HCT116 (cell line): ENCODE data around the gene PIM3. TPM values are rescaled to one million over a fixed set of nuclear protein-coding genes. Genes with fewer than 3 reads are reported as not detected.

Source experiments
- ATAC-seq: fragments of 200-7000 bp; cut with Tn5 transposase; 2 replicates; pipeline ENCODE4 v1.9.1; 2020; ENCODE audit warnings: mild to moderate bottlenecking, moderate library complexity
- BruUV-seq: library from RNA; stranded (reverse); fragments of 400-500 nt; replicated peaks from 2 replicates; lab custom pipeline; 2021; lab: Mats Ljungman, UMichigan
- CTCF ChIA-PET: fragments of 300-600 bp; sonication (Branson Sonifier 250); formaldehyde crosslinking; loops from one replicate; lab custom pipeline; 2021; ENCODE audit warnings: antibody characterized with exemption; lab: Charles Lee
- POLR2A ChIA-PET: fragments of 300-600, 350-600 bp; sonication (Branson Sonifier 250); formaldehyde crosslinking; loops from one replicate; lab custom pipeline; 2021; ENCODE audit warnings: antibody characterized with exemption; lab: Charles Lee
- RAD21 ChIA-PET, 2 experiments: fragments of 300-600 bp; sonication (Branson Sonifier 250); formaldehyde crosslinking; loops; one replicate each; lab custom pipeline; 2023; ENCODE audit warnings: low total read pairs in 2 of 2; ENCODE audit not compliant: uncharacterized antibody in 2 of 2, unreplicated experiment in 2 of 2, low non-redundant PET in 1 of 2; lab: Charles Lee
- DNase-seq: peaks from one replicate; pipeline ENCODE4 v3.0.0-alpha.2; 2010; ENCODE audit warnings: low read depth, low spot score
- H2AFZ ChIP-seq: fragments of 200-600 bp; shearing (Covaris generic), sonication (generic); 2 replicates; pipeline ENCODE4 v1.6.1; 2017; ENCODE audit warnings: low read depth, mixed run types, mixed read lengths, antibody characterized with exemption, low read length; ENCODE audit not compliant: poor library complexity, severe bottlenecking
- H3K27ac ChIP-seq: 2 replicates; pipeline ENCODE4 v1.5.1; 2012; ENCODE audit warnings: low read depth, low read length
- H3K27me3 ChIP-seq: fragments of 200-600 bp; sonication (generic); 2 replicates; pipeline ENCODE4 v1.6.1; 2016; ENCODE audit warnings: mixed run types, low read length, mixed read lengths; ENCODE audit not compliant: insufficient read depth
- H3K36me3 ChIP-seq, 2 experiments: fragments of 200-500 bp in 1 of 2; fragments of 200-600 bp in 1 of 2; sonication (Bioruptor generic) in 1 of 2; sonication (generic) in 1 of 2; 2 replicates each; pipeline versions ENCODE4 v1.5.1 to v1.6.1; 2014 to 2016; ENCODE audit warnings: low read length in 2 of 2, inconsistent platforms in 1 of 2, mixed read lengths in 1 of 2, mixed run types in 1 of 2; ENCODE audit not compliant: insufficient read depth in 2 of 2, control insufficient read depth in 1 of 2
- H3K4me1 ChIP-seq, 2 experiments: fragments of 200-600 bp in 1 of 2; sonication (generic) in 1 of 2; 2 replicates each; pipeline versions ENCODE4 v1.5.1 to v1.6.1; 2012 to 2017; ENCODE audit warnings: low read length in 2 of 2, inconsistent platforms in 1 of 2, mild to moderate bottlenecking in 1 of 2, mixed read lengths in 1 of 2, mixed run types in 1 of 2, moderate library complexity in 1 of 2; ENCODE audit not compliant: insufficient read depth in 2 of 2, control insufficient read depth in 1 of 2
- H3K4me2 ChIP-seq: fragments of 200-600 bp; sonication (generic); 2 replicates; pipeline ENCODE4 v1.6.1; 2017; ENCODE audit warnings: mixed run types, low read length, mixed read lengths
- H3K4me3 ChIP-seq, 2 experiments: fragments of 200-600 bp in 1 of 2; sonication (generic) in 1 of 2; replicated peaks in 1 of 2; 2 replicates each; pipeline ENCODE4 v1.5.1; 2011 to 2016; ENCODE audit warnings: low read length in 2 of 2, control low read depth in 1 of 2, low read depth in 1 of 2, mild to moderate bottlenecking in 1 of 2, mixed read lengths in 1 of 2, mixed run types in 1 of 2
- H3K79me2 ChIP-seq: fragments of 200-600 bp; sonication (generic); 2 replicates; pipeline ENCODE4 v1.6.1; 2017; ENCODE audit warnings: mild to moderate bottlenecking, mixed run types, low read length, moderate library complexity, mixed read lengths; ENCODE audit not compliant: insufficient read depth
- H3K9ac ChIP-seq: fragments of 200-600 bp; sonication (generic); 2 replicates; pipeline ENCODE4 v1.6.1; 2016; ENCODE audit warnings: low read length, mixed read lengths
- H3K9me2 ChIP-seq: fragments of 200-600 bp; sonication (generic), shearing (Covaris generic); 2 replicates; pipeline ENCODE4 v1.6.1; 2017; ENCODE audit warnings: mixed run types, mild to moderate bottlenecking, moderate library complexity; ENCODE audit not compliant: insufficient read depth
- H3K9me3 ChIP-seq, 2 experiments: fragments of 200-500 bp in 1 of 2; fragments of 200-600 bp in 1 of 2; sonication (Bioruptor generic) in 1 of 2; sonication (generic) in 1 of 2; 2 replicates each; pipeline ENCODE4 v1.6.1; 2014 to 2017; ENCODE audit warnings: low read length in 2 of 2, mixed read lengths in 2 of 2, inconsistent platforms in 1 of 2, low read depth in 1 of 2, mild to moderate bottlenecking in 1 of 2, mixed run types in 1 of 2, moderate library complexity in 1 of 2; ENCODE audit not compliant: control insufficient read depth in 1 of 2, insufficient read depth in 1 of 2
- H4K20me1 ChIP-seq: fragments of 200-600 bp; sonication (generic), shearing (Covaris generic); 2 replicates; pipeline ENCODE4 v1.6.1; 2017; ENCODE audit warnings: mixed run types, mild to moderate bottlenecking, moderate library complexity; ENCODE audit not compliant: insufficient read depth
- CBX3 ChIP-seq: IDR thresholded peaks from 2 replicates; pipeline ENCODE4 v1.6.1; 2012; ENCODE audit warnings: low read depth
- CTCF ChIP-seq, 3 experiments: fragments of 200-600 bp in 1 of 3; sonication (generic) in 1 of 3; IDR thresholded peaks in 2 of 3; conservative IDR thresholded peaks in 1 of 3; 2 replicates each; pipeline ENCODE4 v1.5.1; 2012 to 2017; ENCODE audit warnings: low read depth in 2 of 3, low read length in 2 of 3, antibody characterized with exemption in 1 of 3, borderline replicate concordance in 1 of 3, control low read depth in 1 of 3, mild to moderate bottlenecking in 1 of 3, mixed read lengths in 1 of 3, mixed run types in 1 of 3, moderate library complexity in 1 of 3; ENCODE audit not compliant: insufficient read depth in 1 of 3
- EGR1 ChIP-seq: IDR thresholded peaks from 2 replicates; pipeline ENCODE4 v1.6.1; 2012; ENCODE audit warnings: low read depth
- EZH2 ChIP-seq: fragments of 200-600 bp; sonication (generic); IDR thresholded peaks from 2 replicates; pipeline ENCODE4 v1.6.1; 2017; ENCODE audit warnings: antibody characterized with exemption, mixed run types
- FOSL1 ChIP-seq: IDR thresholded peaks from 2 replicates; pipeline ENCODE4 v1.6.1; 2012; ENCODE audit warnings: low read depth
- JUND ChIP-seq: IDR thresholded peaks from 2 replicates; pipeline ENCODE4 v1.6.1; 2012
- POLR2A ChIP-seq: IDR thresholded peaks from 2 replicates; pipeline ENCODE4 v1.7.0; 2011; ENCODE audit warnings: borderline replicate concordance; ENCODE audit not compliant: insufficient read depth, insufficient read length; ENCODE audit errors: extremely low read depth
- POLR2AphosphoS5 ChIP-seq: IDR thresholded peaks from 2 replicates; pipeline ENCODE4 v1.6.1; 2011; ENCODE audit warnings: mild to moderate bottlenecking, low read depth, low read length, moderate library complexity
- SIN3A ChIP-seq: IDR thresholded peaks from 2 replicates; pipeline ENCODE4 v1.6.1; 2012; ENCODE audit warnings: low read depth
- SP1 ChIP-seq: IDR thresholded peaks from 2 replicates; pipeline ENCODE4 v1.6.1; 2012; ENCODE audit warnings: low read depth
- TCF7L2 ChIP-seq: IDR thresholded peaks from 2 replicates; pipeline ENCODE4 v1.7.0; 2011; ENCODE audit warnings: borderline replicate concordance, inconsistent platforms; ENCODE audit not compliant: insufficient read depth, insufficient read length; ENCODE audit errors: extremely low read depth
- YY1 ChIP-seq: IDR thresholded peaks from 2 replicates; pipeline ENCODE4 v1.6.1; 2011; ENCODE audit warnings: low read length, low read depth, moderate library complexity, mild to moderate bottlenecking; ENCODE audit not compliant: insufficient replicate concordance; ENCODE audit errors: extremely low read depth
- intact Hi-C: fragments of 100-400 bp; cut with micrococcal nuclease; formaldehyde crosslinking; loops from 2 replicates; pipeline ENCODE4 v1.10.0; 2022
- total RNA-seq: library from RNA; stranded (reverse); gene quantifications from one replicate; pipeline ENCODE4 v1.2.1, GENCODE V29; 2021; ENCODE audit not compliant: unreplicated experiment
- TF ChIP-seq, protein P1 (sequence below): IDR thresholded peaks from 2 replicates; pipeline ENCODE4 v1.6.1; 2012
- TF ChIP-seq, protein P2 (sequence below): IDR thresholded peaks from 2 replicates; pipeline ENCODE4 v1.6.1; 2012

PIM3 gene
- total RNA-seq, 1 experiment from 2014 or later: 116 TPM

DNA sequence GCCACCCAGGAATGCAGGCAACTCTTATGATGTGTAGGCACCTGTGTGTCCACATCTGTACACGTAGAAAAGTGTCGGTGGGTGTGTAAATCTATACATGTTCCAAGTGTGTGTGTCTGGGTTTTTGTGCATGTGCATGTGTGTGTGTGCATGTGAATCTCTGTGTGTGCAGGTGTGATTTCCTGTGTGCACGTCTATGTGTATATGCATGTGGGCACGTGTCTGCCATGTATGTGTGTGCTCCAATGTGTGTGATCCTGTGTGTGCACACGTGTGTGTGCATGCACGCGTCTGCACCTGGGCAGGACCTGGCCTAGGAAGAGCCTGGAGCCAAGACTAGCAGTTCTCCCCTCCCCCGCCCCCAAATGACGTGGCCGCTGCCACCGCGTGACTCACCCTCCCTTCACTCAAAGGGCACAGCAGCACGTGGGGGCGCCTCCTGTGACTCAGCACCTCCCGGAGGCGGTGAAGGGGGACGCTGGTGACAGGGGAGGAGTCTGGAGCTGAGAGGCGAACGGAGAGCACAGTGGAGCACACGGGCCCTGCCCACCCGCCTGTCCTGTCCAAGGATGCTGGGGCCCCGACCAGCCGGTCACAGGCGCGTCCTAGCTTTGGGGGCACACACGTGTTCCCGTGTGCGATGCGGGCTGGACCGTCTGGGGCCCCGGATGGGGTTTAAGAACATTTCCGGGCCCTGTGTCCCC is 10.1 kb downstream of the PIM3 start:
- no peaks in the 10 kb centered on the region for H3K9me2 ChIP-seq
- H3K27me3 ChIP-seq: no peaks in the 10 kb centered on the region
- ChIA-PET RAD21 (interaction anchor here (0.9 to 1.0 kb wide), 3 partner anchors 23 to 60 kb away, joined by 3 to 6 read pairs (median 3); no protein-coding TSS in a partner anchor), POLR2A (interaction anchor here (1.0 to 1.7 kb wide), 5 partner anchors 9 to 35 kb away, joined by 3 to 11 read pairs (median 3); partner anchors contain the start of gene PIM3), CTCF (interaction anchor here (1.0 to 1.5 kb wide), 3 partner anchors 8 to 60 kb away, joined by 3 to 5 read pairs (median 3); no protein-coding TSS in a partner anchor)
- peak overlapping the region; percentile 61 to 67 for H3K4me3 ChIP-seq
- H2AFZ ChIP-seq: no peak overlapping the region
- H4K20me1 ChIP-seq: no peaks in the 10 kb centered on the region
- ATAC-seq: peak; percentile 91
- peak overlapping the region; percentile 95 for H3K4me2 ChIP-seq
- H3K36me3 ChIP-seq: no peaks in the 10 kb centered on the region
- H3K4me1 ChIP-seq: peaks cover 41 to 76% of the 10 kb centered on the region in 2 experiments
- H3K79me2 ChIP-seq: no peaks in the 10 kb centered on the region
- intact Hi-C loops: no loop called here
- DNase-seq: peak; percentile 98
- TF ChIP-seq EZH2 (no peak), FOSL1 (peak; percentile 96), CTCF (IDR thresholded peaks at IDR 0.05 in 2 of 3, conservative IDR thresholded peaks at IDR 0.05 in 1 of 3; ENCODE audit: borderline replicate concordance in 1 of 3, insufficient read depth in 1 of 3, low read depth in 2 of 3, low read length in 2 of 3) (no peak), TCF7L2 (peak; percentile 79), YY1 (peak; percentile 71), POLR2A (peak; percentile 68), CBX3 (peak; percentile 76; the same call in 1 of the 2 replicates), SP1 (peak; percentile 96), SIN3A (peak; percentile 88), EGR1 (peak; percentile 67), POLR2AphosphoS5 (peak; percentile 73), JUND (peak; percentile 99)
- TF ChIP-seq, protein P1, sequence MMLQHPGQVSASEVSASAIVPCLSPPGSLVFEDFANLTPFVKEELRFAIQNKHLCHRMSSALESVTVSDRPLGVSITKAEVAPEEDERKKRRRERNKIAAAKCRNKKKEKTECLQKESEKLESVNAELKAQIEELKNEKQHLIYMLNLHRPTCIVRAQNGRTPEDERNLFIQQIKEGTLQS: no peak
- TF ChIP-seq, protein P2, sequence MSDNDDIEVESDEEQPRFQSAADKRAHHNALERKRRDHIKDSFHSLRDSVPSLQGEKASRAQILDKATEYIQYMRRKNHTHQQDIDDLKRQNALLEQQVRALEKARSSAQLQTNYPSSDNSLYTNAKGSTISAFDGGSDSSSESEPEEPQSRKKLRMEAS: peak; percentile 99
- H3K27ac ChIP-seq: peak overlapping the region; percentile 100
- H3K9me3 ChIP-seq: no peaks in the 10 kb centered on the region
- H3K9ac ChIP-seq: peak overlapping the region; percentile 85
- no TSS peak for BruUV-seq
